Effector memory CD8-positive, alpha-beta T cell (primary cell): ENCODE data around the gene SPRR2D.
"Not testable (repeated sequence)": the region's sequence is repeated elsewhere in the genome, so short reads cannot be mapped to it uniquely, and the experiment has no call there.

Experiments
- ATAC-seq: fragments of 150-1000 bp; cut with Tn5 transposase; replicated peaks from 2 replicates; pipeline ENCODE4 v1.10.0; 2021; ENCODE audit warnings: mild to moderate bottlenecking, moderate library complexity
- DNase-seq, 3 experiments: peaks; one replicate each; pipeline ENCODE4 v3.0.0; 2021
- H3K27ac Mint-ChIP-seq, 2 donors: one replicate each; pipeline ENCODE4 v1.8.0; 2022; ENCODE audit warnings: mild to moderate bottlenecking in 2 of 2, mixed read lengths in 2 of 2, moderate library complexity in 2 of 2
- H3K27me3 Mint-ChIP-seq, 2 donors: one replicate each; pipeline ENCODE4 v1.8.0; 2022; ENCODE audit warnings: mixed read lengths in 2 of 2
- H3K36me3 Mint-ChIP-seq: one replicate; pipeline ENCODE4 v1.8.0; 2022; ENCODE audit warnings: mild to moderate bottlenecking, moderate library complexity, mixed read lengths; ENCODE audit not compliant: insufficient read depth
- H3K4me1 Mint-ChIP-seq, 2 donors: one replicate each; pipeline ENCODE4 v1.8.0; 2022; ENCODE audit warnings: low read depth in 2 of 2, mixed read lengths in 2 of 2
- H3K4me3 Mint-ChIP-seq, 2 donors: one replicate each; pipeline ENCODE4 v1.8.0; 2022; ENCODE audit warnings: mild to moderate bottlenecking in 2 of 2, mixed read lengths in 2 of 2, moderate library complexity in 2 of 2
- H3K9me3 Mint-ChIP-seq, 2 donors: one replicate each; pipeline ENCODE4 v1.8.0; 2022; ENCODE audit warnings: mixed read lengths in 2 of 2
- total RNA-seq, 9 experiments: gene quantifications; one replicate each; lab custom pipeline; 2026; lab: John Stamatoyannopoulos, UW

SPRR2D gene
- 0 reads per million in 9 experiments for total RNA-seq

DNA sequence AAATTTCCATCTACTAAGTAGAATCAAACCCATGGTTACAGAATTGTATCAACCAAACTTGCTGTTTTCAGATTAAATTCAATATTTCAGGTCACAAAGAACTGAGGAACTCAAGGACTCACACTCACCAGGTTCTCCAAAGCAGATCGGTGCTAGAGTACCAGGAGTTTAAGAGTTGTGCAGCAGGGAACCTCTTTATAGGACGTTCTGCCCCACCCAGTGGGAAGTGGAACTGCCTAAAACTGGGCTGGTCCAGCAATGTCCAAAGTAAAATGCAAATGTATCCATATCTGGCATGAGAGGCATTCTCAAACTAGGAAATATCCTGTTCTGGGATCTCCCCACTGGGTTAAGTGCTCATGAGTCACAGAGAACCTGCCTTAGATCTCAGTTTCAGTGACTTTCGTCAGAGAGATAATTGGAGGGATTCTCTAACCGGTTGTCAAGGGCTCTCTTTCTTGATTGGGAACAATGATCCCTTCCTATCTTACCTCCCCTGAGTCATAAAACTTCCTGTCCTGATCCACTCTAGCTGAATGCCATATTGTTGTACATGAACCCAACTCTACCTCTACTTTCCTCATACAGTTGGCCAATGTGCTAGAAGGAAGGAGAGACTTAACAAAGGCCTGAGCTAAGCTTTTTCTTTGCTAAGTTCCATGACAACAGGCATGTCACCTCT, at the start of gene SPRR2D:
Gene SPRR2D (minus strand): TSS at position 171 of the 682 bp plus-strand sequence. CDS start 774 bp downstream, outside the sequence.
- ATAC-seq, result no peak
- H3K4me3 Mint-ChIP-seq, result no peak within 1 kb of the TSS
- no peak within 1 kb of the TSS for H3K27ac Mint-ChIP-seq
- no peak for DNase-seq
- H3K9me3 Mint-ChIP-seq, result no peaks in the 10 kb centered on the region
- peaks cover 64 to 65% of the 10 kb centered on the region in 2 donors for H3K27me3 Mint-ChIP-seq
- H3K36me3 Mint-ChIP-seq, result no peaks in the 10 kb centered on the region
- no peaks in the 10 kb centered on the region for H3K4me1 Mint-ChIP-seq

DNA sequence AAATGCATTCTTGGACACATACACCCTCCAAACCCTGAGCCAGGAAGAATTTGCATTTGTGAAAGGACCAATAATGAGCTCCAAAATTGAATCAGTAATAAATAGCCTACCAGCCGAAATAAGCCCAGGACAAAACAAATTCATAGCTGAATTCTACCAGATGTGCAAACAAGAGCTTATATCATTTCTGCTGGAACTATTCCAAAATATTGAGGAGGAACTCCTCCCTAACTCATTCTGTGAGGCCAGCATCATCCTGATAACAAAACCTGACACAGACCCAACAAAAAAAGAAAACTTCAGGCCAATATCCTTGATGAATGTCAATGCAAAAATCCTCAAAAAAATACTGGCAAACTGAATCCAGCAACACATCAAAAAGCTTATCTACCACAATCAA, 46.7 kb upstream of the SPRR2D start:
- Mint-ChIP-seq H3K4me3 (no peak overlapping the region), H3K27ac (no peak overlapping the region), H3K27me3 (peaks cover 47 to 63% of the 10 kb centered on the region in 2 donors), H3K36me3 (no peaks in the 10 kb centered on the region), H3K9me3 (peaks cover 0 to 3% of the 10 kb centered on the region in 2 donors), H3K4me1 (no peaks in the 10 kb centered on the region)
- ATAC-seq (no peak), DNase-seq (no peak)

DNA sequence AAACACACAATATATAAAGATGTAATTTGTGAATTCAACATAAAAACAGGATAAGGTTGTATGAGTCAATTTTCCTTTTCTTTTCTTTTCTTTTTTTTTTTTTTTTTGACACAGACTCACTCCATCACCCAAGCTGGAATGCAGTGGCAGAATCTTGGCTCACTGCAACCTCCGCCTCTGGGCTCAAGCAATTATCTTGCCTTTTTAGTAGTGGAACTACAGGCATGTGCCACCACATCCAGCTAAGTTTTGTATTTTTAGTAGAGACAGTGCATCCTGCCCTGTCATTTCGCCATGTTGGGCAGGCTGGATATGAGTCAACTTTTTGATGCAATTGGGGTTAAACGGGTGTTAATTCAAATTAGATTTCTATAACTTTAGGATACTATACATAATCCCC, 40.8 kb upstream of the SPRR2D start:
- peaks cover 0 to 5% of the 10 kb centered on the region in 2 donors for H3K9me3 Mint-ChIP-seq
- no peak for DNase-seq
- no peaks in the 10 kb centered on the region for H3K36me3 Mint-ChIP-seq
- H3K27me3 Mint-ChIP-seq, result peaks cover 22 to 56% of the 10 kb centered on the region in 2 donors
- H3K4me3 Mint-ChIP-seq, result no peak overlapping the region
- H3K27ac Mint-ChIP-seq, result no peak overlapping the region
- no peaks in the 10 kb centered on the region for H3K4me1 Mint-ChIP-seq
- ATAC-seq, result no peak

DNA sequence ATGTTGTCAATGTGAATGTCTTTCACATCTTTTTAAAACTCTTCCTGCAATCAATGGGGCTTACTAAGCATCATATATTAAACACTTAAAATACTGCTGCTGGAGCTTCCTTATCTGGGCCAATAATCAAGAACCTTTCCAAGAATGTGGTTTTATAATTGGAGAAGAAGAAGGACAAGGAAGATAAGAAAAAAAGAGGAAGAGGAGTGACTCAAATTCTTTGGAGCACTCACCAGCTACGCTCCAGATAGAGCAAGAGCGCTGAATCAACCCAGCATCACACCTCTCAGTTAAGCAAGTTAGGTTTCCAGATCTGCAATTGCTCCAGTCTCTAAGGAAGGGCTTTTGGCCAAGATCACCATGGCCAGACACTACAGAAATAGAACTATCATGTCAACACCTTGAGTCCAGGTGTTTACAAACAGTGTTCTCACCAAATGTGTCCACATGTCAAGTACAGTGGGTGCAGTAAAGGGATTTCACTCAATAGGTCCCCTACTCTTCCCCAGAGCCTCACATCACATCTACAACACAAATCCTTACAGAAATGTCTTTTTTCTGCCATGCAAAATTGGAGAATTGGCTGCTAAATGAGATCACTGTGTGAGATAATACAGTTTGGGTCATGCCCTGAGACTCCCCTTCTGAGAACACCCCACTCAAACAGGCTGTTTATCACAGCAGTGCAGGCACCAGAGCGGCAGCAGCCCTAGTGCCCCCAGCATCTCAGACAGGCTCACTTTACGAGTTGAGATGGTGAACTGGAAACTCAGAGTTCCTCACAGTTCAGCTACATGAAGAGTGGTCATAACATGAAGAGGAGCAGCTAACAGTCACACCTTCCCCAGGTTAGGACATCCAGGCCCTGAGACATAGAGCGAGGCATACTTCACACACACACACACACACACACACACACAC, 32.1 kb upstream of the SPRR2D start:
- peaks cover 15% of the 10 kb centered on the region in 2 donors for H3K27me3 Mint-ChIP-seq
- H3K36me3 Mint-ChIP-seq, result no peaks in the 10 kb centered on the region
- no peak for DNase-seq
- H3K4me1 Mint-ChIP-seq, result no peaks in the 10 kb centered on the region
- H3K4me3 Mint-ChIP-seq, result no peak overlapping the region
- H3K27ac Mint-ChIP-seq, result no peak overlapping the region
- H3K9me3 Mint-ChIP-seq, result no peaks in the 10 kb centered on the region
- ATAC-seq, result no peak

DNA sequence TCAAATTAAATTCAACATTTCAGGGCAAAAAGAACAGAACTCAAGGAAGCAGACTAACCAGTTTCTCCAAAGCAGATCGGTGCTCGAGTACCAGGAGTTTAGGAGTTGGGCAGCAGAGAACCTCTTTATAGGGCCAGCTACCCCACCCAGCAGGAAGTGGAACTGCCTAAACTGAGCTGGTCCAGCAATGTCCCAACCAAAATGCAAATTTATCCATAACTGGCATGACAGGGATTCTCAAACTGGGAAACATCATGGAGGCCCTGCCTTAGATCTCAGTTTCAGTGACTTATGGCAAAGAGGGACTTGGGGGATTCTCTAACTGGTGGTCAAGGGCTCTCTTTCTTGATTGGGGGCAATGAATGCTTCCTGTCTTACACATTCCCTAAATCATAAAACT, 30.6 kb upstream of the SPRR2D start, which contains the start of gene SPRR2B:
Gene SPRR2B (minus strand): TSS at position 101 of the 400 bp plus-strand sequence. CDS start 772 bp downstream, outside the sequence.
- Mint-ChIP-seq H3K27ac (no peak within 1 kb of the TSS), H3K36me3 (no peaks in the 10 kb centered on the region), H3K9me3 (no peaks in the 10 kb centered on the region), H3K4me1 (no peaks in the 10 kb centered on the region), H3K27me3 (peaks cover 27 to 31% of the 10 kb centered on the region in 2 donors), H3K4me3 (no peak within 1 kb of the TSS)
- no peak for ATAC-seq
- no peak for DNase-seq

DNA sequence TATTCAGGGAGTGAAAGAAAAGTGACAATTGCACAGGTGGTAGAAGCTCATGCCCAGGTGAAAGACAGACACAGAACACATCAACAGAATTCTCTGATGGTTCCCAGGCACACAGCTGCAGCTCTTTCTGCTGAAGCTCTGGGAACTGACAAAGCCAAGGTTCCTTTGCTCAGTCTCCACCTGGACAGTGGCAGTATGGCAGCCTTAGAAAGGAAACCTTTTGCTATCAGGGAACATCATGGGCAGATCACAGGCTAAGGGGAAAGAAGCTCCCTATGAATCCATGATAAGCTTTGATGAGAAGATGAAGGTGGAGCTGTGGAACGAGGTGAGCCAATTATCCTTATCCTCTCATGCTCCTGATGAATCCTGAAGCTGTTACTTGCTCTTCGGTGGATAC, 29.3 kb upstream of the SPRR2D start:
- DNase-seq, result no peak
- ATAC-seq, result no peak
- H3K4me3 Mint-ChIP-seq, result no peak overlapping the region
- peaks cover 34 to 43% of the 10 kb centered on the region in 2 donors for H3K27me3 Mint-ChIP-seq
- no peaks in the 10 kb centered on the region for H3K9me3 Mint-ChIP-seq
- no peak overlapping the region for H3K27ac Mint-ChIP-seq
- H3K36me3 Mint-ChIP-seq, result no peaks in the 10 kb centered on the region
- H3K4me1 Mint-ChIP-seq, result no peaks in the 10 kb centered on the region

DNA sequence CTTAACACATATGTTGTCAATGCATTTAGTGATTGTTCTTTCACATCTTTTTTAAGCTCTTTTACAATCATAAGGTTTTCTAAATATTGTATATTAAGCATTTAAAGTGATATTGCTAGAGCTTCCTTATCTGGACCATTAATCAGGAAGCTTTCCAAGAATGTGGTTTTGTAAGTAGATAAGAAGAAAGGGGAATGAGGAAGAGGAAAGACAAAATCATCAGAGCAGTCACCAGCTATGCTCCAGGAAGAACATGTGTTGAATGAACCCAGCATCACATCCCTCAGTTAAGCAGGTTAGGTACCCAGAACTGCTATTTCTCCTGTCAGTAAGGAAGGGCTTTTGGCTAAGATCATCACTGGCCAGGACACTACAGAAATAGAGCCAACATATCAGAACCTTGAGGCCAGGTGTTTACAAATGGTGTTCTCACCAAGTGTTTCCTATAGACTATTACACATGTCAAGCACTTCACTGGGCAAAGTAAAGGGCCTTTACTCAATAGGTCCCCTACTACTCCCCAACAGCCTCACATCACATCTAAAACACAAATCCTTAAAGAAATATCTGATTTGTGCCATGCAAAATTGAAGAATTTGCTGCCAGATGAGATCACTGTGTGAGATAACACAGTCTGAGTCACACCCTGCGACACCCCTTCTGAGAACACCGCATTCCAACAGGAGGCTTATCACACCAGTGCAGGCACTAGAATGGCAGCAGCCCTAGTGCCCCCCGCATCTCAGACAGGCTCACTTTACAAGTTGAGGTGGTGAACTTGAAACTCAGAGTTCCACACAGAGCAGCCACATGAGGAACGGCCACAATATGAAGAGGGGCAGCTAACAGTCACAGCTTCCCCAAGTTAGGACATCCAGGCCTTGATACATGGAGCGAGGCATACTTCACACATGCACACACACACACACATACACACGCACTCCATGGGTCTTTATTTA, 18.2 kb upstream of the SPRR2D start:
- Mint-ChIP-seq H3K4me1 (no peaks in the 10 kb centered on the region), H3K36me3 (no peaks in the 10 kb centered on the region), H3K9me3 (no peaks in the 10 kb centered on the region), H3K27ac (no peak overlapping the region), H3K27me3 (peaks cover 43 to 54% of the 10 kb centered on the region in 2 donors), H3K4me3 (no peak overlapping the region)
- DNase-seq (no peak), ATAC-seq (no peak)

DNA sequence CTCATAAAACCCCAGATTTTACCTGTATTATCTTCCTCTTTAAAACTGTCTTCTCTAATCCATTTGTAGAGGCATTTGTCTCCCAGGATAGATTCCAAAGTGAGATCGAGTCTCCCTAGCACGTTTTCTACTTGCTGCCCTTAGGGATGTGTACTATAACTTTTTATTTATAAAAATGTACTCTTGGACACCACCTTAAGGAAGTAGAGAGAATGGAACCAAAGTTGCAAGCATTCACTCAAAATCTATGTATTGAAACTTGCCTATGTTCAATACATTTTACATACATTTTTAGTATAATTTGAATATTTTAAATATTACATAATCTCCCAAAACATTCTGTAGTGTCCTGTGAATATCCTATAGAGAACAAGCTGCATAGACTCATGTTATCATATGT, 17.2 kb upstream of the SPRR2D start:
- ATAC-seq, result no peak
- no peaks in the 10 kb centered on the region for H3K4me1 Mint-ChIP-seq
- peaks cover 0 to under 1% of the 10 kb centered on the region in 2 donors for H3K9me3 Mint-ChIP-seq
- no peak overlapping the region for H3K27ac Mint-ChIP-seq
- DNase-seq, result no peak
- H3K36me3 Mint-ChIP-seq, result no peaks in the 10 kb centered on the region
- H3K4me3 Mint-ChIP-seq, result no peak overlapping the region
- H3K27me3 Mint-ChIP-seq, result peaks cover 48 to 64% of the 10 kb centered on the region in 2 donors

DNA sequence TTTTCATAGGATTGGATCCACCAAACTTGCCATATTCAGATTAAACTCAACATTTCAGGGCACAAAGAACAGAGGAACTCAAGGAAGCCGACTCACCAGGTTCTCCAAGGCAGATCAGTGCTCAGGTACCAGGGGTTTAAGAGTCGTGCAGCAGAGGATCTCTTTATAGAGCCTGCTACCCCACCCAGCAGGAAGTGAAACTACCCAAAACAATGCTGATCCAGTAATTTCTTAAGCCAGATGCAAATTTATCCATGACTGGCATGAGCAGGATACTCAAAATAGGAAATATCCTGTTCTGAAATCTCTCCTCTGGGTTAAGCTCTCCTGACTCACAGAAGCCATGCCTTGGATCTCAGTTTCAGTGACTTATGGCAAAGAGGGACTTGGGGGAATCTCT, 16.5 kb upstream of the SPRR2D start, which contains the start of gene SPRR2A:
Gene SPRR2A (minus strand): TSS at position 138 of the 400 bp plus-strand sequence. CDS start 777 bp downstream, outside the sequence.
- Mint-ChIP-seq H3K36me3 (no peaks in the 10 kb centered on the region), H3K9me3 (peaks cover 0 to 4% of the 10 kb centered on the region in 2 donors), H3K4me3 (no peak within 1 kb of the TSS), H3K4me1 (no peaks in the 10 kb centered on the region), H3K27me3 (peaks cover 52 to 66% of the 10 kb centered on the region in 2 donors), H3K27ac (no peak within 1 kb of the TSS)
- ATAC-seq, result no peak
- no peak for DNase-seq

DNA sequence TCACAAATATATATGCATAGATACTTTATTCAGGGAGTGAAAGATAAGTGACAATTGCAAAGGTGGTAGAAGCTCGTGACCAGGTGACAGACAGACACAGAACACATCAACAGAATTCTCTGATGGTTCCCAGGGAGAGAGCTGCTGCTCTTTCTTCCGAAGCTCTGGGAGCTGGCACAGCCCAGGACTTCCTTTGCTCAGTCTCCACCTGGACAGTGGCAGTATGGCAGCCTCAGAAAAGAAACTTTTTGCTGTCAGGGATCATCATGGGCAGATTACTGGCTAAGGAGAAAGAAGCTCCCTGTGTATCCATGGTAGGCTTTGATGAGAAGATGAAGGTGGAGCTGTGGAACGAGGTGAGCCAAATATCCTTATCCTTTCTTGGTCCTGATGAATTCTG, 15.2 kb upstream of the SPRR2D start:
- not testable (repeated sequence) for H3K9me3 Mint-ChIP-seq, H3K27ac Mint-ChIP-seq, H3K4me3 Mint-ChIP-seq, H3K36me3 Mint-ChIP-seq, ATAC-seq, DNase-seq, H3K4me1 Mint-ChIP-seq
- H3K27me3 Mint-ChIP-seq, result peaks cover 55 to 68% of the 10 kb centered on the region in 2 donors

DNA sequence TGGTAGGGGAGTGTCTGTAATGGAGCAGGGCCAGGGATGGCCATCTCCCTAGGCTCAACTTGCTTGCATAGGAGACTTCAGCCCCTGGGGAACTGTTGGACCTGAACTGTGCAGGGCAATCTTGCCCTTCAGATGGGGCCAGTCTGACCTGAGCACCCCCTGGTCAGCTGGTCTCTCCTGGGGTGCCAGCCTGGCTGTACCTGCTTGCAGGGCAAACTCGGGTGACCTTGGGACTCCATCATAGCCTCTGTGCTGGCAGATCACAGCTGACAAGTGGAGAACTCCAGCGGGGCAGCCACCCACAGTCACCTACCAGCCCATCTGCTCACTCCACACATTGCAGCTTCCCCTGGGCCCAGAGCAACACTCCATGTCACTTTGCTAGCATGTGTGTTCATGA, 8.3 kb upstream of the SPRR2D start:
- H3K9me3 Mint-ChIP-seq, result peaks cover 0 to 4% of the 10 kb centered on the region in 2 donors
- no peaks in the 10 kb centered on the region for H3K36me3 Mint-ChIP-seq
- H3K4me1 Mint-ChIP-seq, result no peaks in the 10 kb centered on the region
- DNase-seq (no peak), ATAC-seq (no peak)
- H3K27ac Mint-ChIP-seq, result no peak overlapping the region
- no peak overlapping the region for H3K4me3 Mint-ChIP-seq
- H3K27me3 Mint-ChIP-seq, result peaks cover 55 to 56% of the 10 kb centered on the region in 2 donors

DNA sequence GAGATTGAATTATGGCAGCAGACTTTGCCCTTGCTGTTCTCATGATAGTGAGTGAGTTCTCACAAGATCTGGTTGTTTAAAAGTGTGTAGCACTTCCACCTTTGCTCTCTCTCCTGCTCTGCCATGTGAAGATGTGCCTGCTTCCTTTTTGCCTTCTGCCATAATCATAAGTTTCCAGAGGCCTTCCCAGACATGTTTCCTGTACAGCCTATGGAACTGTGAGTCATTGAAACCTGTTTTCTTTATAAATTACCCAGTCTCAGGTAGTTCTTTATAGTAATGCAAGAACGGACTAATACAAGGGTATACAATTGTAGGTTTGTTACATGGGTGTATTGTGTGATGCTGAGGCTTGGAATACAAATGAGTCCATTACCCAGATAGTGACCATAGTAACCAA, 5.7 kb downstream of the SPRR2D start:
- DNase-seq, result no peak
- no peak overlapping the region for H3K4me3 Mint-ChIP-seq
- H3K4me1 Mint-ChIP-seq, result no peaks in the 10 kb centered on the region
- H3K36me3 Mint-ChIP-seq, result no peaks in the 10 kb centered on the region
- no peak overlapping the region for H3K27ac Mint-ChIP-seq
- H3K27me3 Mint-ChIP-seq, result peaks cover 26 to 42% of the 10 kb centered on the region in 2 donors
- H3K9me3 Mint-ChIP-seq, result no peaks in the 10 kb centered on the region
- ATAC-seq, result no peak
